Adrenal gland (tissue), 12 donors: ENCODE measurements around the gene COPG2. TPM values are rescaled to one million over a fixed set of nuclear protein-coding genes. Genes with fewer than 3 reads are reported as not detected.

Experiments used
- DNase-seq, 7 donors: peaks; one replicate each; pipeline ENCODE4 v3.0.0-alpha.2; 2019 to 2020
- H3K27ac ChIP-seq, 5 donors: fragments of 200-600 bp; sonication (generic) in 4 of 5; 1 replicate in 3 of 5; 2 replicates in 2 of 5; pipeline versions ENCODE4 v1.5.1 to v1.8.0; 2016 to 2020; ENCODE audit warnings: mild to moderate bottlenecking in 1 of 5
- H3K27me3 ChIP-seq: fragments of 200-600 bp; 2 replicates; pipeline ENCODE4 v1.8.0; 2021
- H3K36me3 ChIP-seq, 2 donors: fragments of 200-600 bp; replicated peaks in 1 of 2; 1 replicate in 1 of 2; 2 replicates in 1 of 2; pipeline versions ENCODE4 v1.5.1 to v1.8.0; 2018 to 2022
- H3K4me1 ChIP-seq, 2 donors: fragments of 200-600 bp; replicated peaks in 1 of 2; 1 replicate in 1 of 2; 2 replicates in 1 of 2; pipeline versions ENCODE4 v1.5.1 to v1.8.0; 2018 to 2021
- H3K4me3 ChIP-seq, 4 donors: fragments of 200-600 bp; sonication (generic) in 3 of 4; one replicate each; pipeline ENCODE4 v1.5.1; 2016 to 2018
- H3K9me3 ChIP-seq, 3 donors: fragments of 200-600 bp; sonication (generic) in 1 of 3; replicated peaks in 1 of 3; 1 replicate in 2 of 3; 2 replicates in 1 of 3; pipeline versions ENCODE4 v1.5.1 to v1.8.0; 2016 to 2021
- CTCF ChIP-seq, 6 experiments: fragments of 450-650 bp in 4 of 6; fragments of 200-600 bp in 2 of 6; sonication (generic) in 1 of 6; IDR thresholded peaks; 1 replicate in 5 of 6; 2 replicates in 1 of 6; pipeline versions ENCODE4 v1.5.1 to v1.8.0; 2016 to 2021; ENCODE audit warnings: antibody characterized with exemption in 6 of 6, mild to moderate bottlenecking in 2 of 6, moderate library complexity in 1 of 6
- POLR2A ChIP-seq, 2 donors: fragments of 450-650 bp; IDR thresholded peaks; one replicate each; pipeline ENCODE4 v1.6.1; 2017; ENCODE audit warnings: antibody characterized with exemption in 2 of 2, mild to moderate bottlenecking in 2 of 2, moderate library complexity in 1 of 2
- WGBS, 4 donors: extraction: QIAGEN DNeasy Blood & Tissue Kit in 2 of 4; methylation state at CpG; one replicate each; pipeline versions ENCODE4 v1.1.5 to v1.1.7; 2013 to 2017; 5-methylcytosine and 5-hydroxymethylcytosine counted together
- intact Hi-C, 2 donors: fragments of 100-400 bp; cut with DNase I; formaldehyde crosslinking; loops; one replicate each; pipeline versions ENCODE4 v1.14.1 to v1.15.0; 2022 to 2023
- polyA plus RNA-seq, 3 donors: library from polyadenylated mRNA; stranded (reverse); fragments of 200-250 nt in 2 of 3; fragments of 350-450 nt in 1 of 3; fragmentation: Illumina TruSeq in 1 of 3; extraction: RNeasy Lipid Tissue Mini Kit (QIAGEN cat#74804) in 1 of 3; gene quantifications; one replicate each; pipeline ENCODE4 v1.2.3, GENCODE V29; 2013 to 2014
- total RNA-seq, 9 donors: library from RNA; depleted of rRNA in 4 of 9; stranded (reverse); fragments of >200 nt in 4 of 9; fragments of 120-200 nt in 1 of 9; fragmentation: NEBNext Ultra II Directional in 1 of 9; extraction: Animal tissue kit (Norgen Biotek cat#: 25700) in 1 of 9; gene quantifications; one replicate each; pipeline versions ENCODE4 v1.1.0 to v1.2.4, GENCODE V29; 2013 to 2023
- donor health status: healthy with polysubstance abuse.
- donor health status: Bipolar disorder and iron deficiency.
- donor health status: DM: yes; HTN: yes; CAD: no.
- donor health status: DM: no; HTN: no; CAD: no.
- donor health status: DM: no; HTN: no; CAD: no.
- donor health status: DM: yes; HTN: yes; CAD: no.

COPG2 gene
- total and polyA plus RNA-seq, 12 donors = 12.2 to 73.1 (median 37.9) TPM

GRCh38 chr7:130669085-130669700 lies 645 bp upstream of the COPG2 start:
- intact Hi-C loops = no loop called here
- H3K27ac ChIP-seq = peak overlapping the region; percentile 6 to 89 (median 62)

DNA sequence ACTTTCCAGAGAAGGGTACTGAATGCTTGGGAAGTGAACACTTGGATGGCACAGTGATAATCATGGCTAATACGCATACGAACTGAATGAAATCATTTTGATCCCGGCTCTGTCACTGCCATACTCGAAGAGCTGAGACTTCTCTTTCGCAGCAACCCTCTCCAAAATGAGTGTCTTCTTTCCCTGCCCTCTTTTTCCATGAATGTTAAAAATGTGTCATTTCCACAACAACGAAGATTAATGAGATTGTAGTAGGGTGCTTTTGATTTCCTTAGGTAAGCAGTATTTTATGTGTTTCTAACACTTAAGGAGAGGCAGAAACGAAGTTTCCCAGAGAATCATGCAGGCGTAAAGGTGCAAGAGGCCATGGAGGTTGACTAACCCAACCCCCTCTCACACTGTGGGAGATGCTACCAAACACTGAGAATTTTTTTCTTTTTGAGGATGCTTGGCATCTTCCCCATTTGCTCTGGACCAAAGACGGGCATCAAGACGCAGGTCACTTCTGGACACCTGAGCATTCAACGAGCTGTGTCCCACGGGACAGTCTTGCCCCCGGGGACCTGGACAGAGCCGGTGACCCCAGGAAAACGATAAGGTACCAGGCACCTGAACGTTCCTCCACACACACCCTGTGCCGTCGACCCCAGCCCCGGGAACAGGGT lies 823 bp downstream of the COPG2 start:
- H3K27me3 ChIP-seq = no peaks in the 10 kb centered on the region
- peak overlapping the region in 3 of 4 donors; percentile 51 to 85 (median 82) for H3K4me3 ChIP-seq
- TF ChIP-seq POLR2A (IDR thresholded peaks at IDR 0.05) = no peak
- no peak for TF ChIP-seq CTCF (IDR thresholded peaks at IDR 0.05)
- intact Hi-C loops = no loop called here
- H3K9me3 ChIP-seq = no peaks in the 10 kb centered on the region
- H3K36me3 ChIP-seq = peaks cover 0 to under 1% of the 10 kb centered on the region in 2 donors
- H3K27ac ChIP-seq = peak overlapping the region in 3 of 5 donors; percentile 56 to 89 (median 76)
- peaks cover 0 to 12% of the 10 kb centered on the region in 2 donors for H3K4me1 ChIP-seq
- WGBS, 4 donors = 7 to 18% (median 13%) methylated on average over 15 to 19 of the region's 19 CpGs
- peak in 2 of 7 donors; percentile 11 to 19 for DNase-seq

More at GRCh38 chr7:130669085-130669700, 645 bp upstream of the COPG2 start:
- DNase-seq = no peak
- Histone ChIP-seq H3K4me1 (peaks cover 0 to 12% of the 10 kb centered on the region in 2 donors), H3K4me3 (peak overlapping the region; percentile 75 to 85 (median 82)), H3K27me3 (no peaks in the 10 kb centered on the region), H3K9me3 (no peaks in the 10 kb centered on the region), H3K36me3 (no peaks in the 10 kb centered on the region)
- WGBS, 4 donors = 10 to 15% (median 12%) methylated on average over 9 to 12 of the region's 12 CpGs
- TF ChIP-seq POLR2A (IDR thresholded peaks at IDR 0.05) (no peak), CTCF (IDR thresholded peaks at IDR 0.05) (no peak)

- intact Hi-C loops = no loop called here
- H3K27me3 ChIP-seq = no peaks in the 10 kb centered on the region
Measured at GRCh38 chr7:130662426-130662825, 6.1 kb downstream of the COPG2 start.

More at GRCh38 chr7:130662426-130662825, 6.1 kb downstream of the COPG2 start:
- H3K9me3 ChIP-seq = no peaks in the 10 kb centered on the region
- H3K4me3 ChIP-seq = no peak overlapping the region
- no peak overlapping the region for H3K27ac ChIP-seq
- H3K4me1 ChIP-seq = peaks cover 0 to 3% of the 10 kb centered on the region in 2 donors
- DNase-seq = no peak
- H3K36me3 ChIP-seq = peaks cover 0 to 11% of the 10 kb centered on the region in 2 donors
- TF ChIP-seq POLR2A (IDR thresholded peaks at IDR 0.05) (no peak), CTCF (IDR thresholded peaks at IDR 0.05) (no peak)
- WGBS, 4 donors = 94 to 97% (median 96%) methylated on average over 2 of the region's 2 CpGs
